ENCODE data around the gene HMGB3. TPM values are rescaled to one million over a fixed set of nuclear protein-coding genes. Genes with fewer than 3 reads are reported as not detected.

The HMGB3 gene
- total RNA-seq, 1 experiment from 2014 or later: 395 TPM

GRCh38 chrX:151030845-151031244 lies 47.7 kb downstream of the HMGB3 start:
- Mint-ChIP-seq H3K27ac (no peak overlapping the region), H3K9me3 (no peaks in the 10 kb centered on the region), H3K4me1 (no peaks in the 10 kb centered on the region), H3K36me3 (no peaks in the 10 kb centered on the region), H3K27me3 (ENCODE audit: low read depth) (no peaks in the 10 kb centered on the region), H3K4me3 (no peak overlapping the region)
- ChIA-PET CTCF (no interaction called here), POLR2A (no interaction called here)
- TF ChIP-seq ZNF532 (CRISPR knock-in tag; IDR thresholded peaks at IDR 0.05; ENCODE audit: borderline replicate concordance) (no peak), ZNF317 (CRISPR knock-in tag; IDR thresholded peaks at IDR 0.05; ENCODE audit: borderline replicate concordance, low read depth) (no peak), RELA (CRISPR knock-in tag; IDR thresholded peaks at IDR 0.05; ENCODE audit: borderline replicate concordance) (no peak), NFYB (CRISPR knock-in tag; conservative IDR thresholded peaks at IDR 0.05; ENCODE audit: low read depth) (no peak), EMX1 (CRISPR knock-in tag; IDR thresholded peaks at IDR 0.05) (no peak), CDX4 (CRISPR knock-in tag; IDR thresholded peaks at IDR 0.05; ENCODE audit: borderline replicate concordance) (no peak), ZNF416 (CRISPR knock-in tag; IDR thresholded peaks at IDR 0.05) (no peak), FOXP1 (CRISPR knock-in tag; IDR thresholded peaks at IDR 0.05; ENCODE audit: borderline replicate concordance) (no peak), ESRRA (CRISPR knock-in tag; IDR thresholded peaks at IDR 0.05; ENCODE audit: borderline replicate concordance) (no peak), OVOL2 (CRISPR knock-in tag; IDR thresholded peaks at IDR 0.05; ENCODE audit: borderline replicate concordance) (no peak), ZBTB21 (CRISPR knock-in tag; IDR thresholded peaks at IDR 0.05; ENCODE audit: borderline replicate concordance) (no peak), MYBL2 (CRISPR knock-in tag; IDR thresholded peaks at IDR 0.05) (no peak), HMGA2 (CRISPR knock-in tag; IDR thresholded peaks at IDR 0.05) (no peak), NFE2L1 (CRISPR knock-in tag; IDR thresholded peaks at IDR 0.05) (no peak), CBFB (CRISPR knock-in tag; IDR thresholded peaks at IDR 0.05; ENCODE audit: low read depth) (no peak), NR3C1 (CRISPR knock-in tag; conservative IDR thresholded peaks at IDR 0.05; ENCODE audit: low read depth) (no peak)
- DNase-seq (ENCODE audit: low spot score) (no peak), ATAC-seq (no peak)

DNA sequence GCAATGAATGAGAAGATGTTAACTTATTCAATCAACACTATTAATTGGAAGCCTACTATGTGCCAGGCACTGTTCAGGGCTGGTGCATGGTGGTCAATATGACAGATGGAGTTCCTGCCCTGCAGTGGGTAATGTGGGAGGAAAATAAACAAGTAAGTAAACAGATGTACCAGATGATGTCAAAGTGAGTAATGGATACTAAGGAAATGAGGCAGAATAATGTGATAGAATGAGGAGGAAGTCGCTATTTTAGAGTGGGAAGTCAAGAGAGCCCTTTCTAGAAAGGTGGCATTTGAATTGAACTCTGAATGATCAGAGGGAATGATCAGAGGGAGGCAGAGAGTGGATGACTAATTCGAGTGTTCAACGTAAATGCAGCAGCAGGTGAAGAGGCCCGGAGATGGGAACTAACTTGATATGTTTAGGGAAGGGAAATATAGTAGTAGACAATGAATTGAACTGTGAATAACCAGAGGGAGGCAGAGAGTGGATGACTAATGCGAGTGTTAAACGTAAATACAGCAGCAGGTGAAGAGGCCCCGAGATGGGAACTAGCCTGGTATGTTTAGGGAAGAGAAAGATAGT lies 48.3 kb downstream of the HMGB3 start:
- CTCF ChIA-PET: no interaction called here
- no peak overlapping the region for H3K4me3 Mint-ChIP-seq
- H3K4me1 Mint-ChIP-seq: no peaks in the 10 kb centered on the region
- H3K36me3 Mint-ChIP-seq: no peaks in the 10 kb centered on the region
- no peaks in the 10 kb centered on the region for H3K9me3 Mint-ChIP-seq
- no peak for ATAC-seq
- POLR2A ChIA-PET: no interaction called here
- H3K27ac Mint-ChIP-seq: no peak overlapping the region
- H3K27me3 Mint-ChIP-seq (ENCODE audit: low read depth): no peaks in the 10 kb centered on the region
- DNase-seq (ENCODE audit: low spot score): no peak
- TF ChIP-seq CREM (CRISPR knock-in tag; IDR thresholded peaks at IDR 0.05): no peak
- no peak for TF ChIP-seq NFATC4 (CRISPR knock-in tag; IDR thresholded peaks at IDR 0.05)
- no peak for TF ChIP-seq ERG (CRISPR knock-in tag; IDR thresholded peaks at IDR 0.05)
- no peak for TF ChIP-seq USF2 (CRISPR knock-in tag; IDR thresholded peaks at IDR 0.05)
- TF ChIP-seq, protein P1, sequence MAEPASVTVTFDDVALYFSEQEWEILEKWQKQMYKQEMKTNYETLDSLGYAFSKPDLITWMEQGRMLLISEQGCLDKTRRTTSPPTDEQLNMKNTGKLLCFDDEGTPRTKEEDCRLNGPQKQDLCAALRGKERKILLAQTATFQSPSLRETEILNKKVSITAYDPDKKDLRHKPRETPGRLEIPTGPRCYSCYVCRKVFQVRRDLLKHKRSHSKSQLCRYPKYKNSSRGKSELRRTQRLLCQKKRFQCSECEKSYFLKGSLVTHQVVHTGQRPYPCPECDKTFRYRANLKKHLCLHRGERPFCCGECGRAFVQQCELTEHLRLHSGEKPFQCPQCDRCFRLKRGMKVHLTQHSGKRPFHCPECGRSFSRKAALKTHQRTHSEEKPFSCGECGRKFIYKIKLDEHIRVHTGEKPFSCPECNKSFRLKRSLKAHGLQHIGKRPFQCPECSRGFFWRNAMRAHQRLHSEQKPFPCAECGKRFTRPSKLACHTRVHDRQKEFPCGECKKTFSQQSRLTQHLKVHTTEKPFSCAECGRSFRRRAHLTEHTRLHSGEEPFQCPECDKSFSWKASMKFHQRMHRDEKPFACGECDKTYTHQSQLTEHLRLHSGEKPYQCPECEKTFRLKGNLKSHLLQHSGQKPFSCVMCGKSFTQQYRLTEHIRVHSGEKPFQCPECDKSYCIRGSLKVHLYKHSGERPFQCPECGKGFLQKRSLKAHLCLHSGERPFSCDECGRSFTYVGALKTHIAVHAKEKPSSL (CRISPR knock-in tag; conservative IDR thresholded peaks at IDR 0.05): no peak
- TF ChIP-seq EMX1 (CRISPR knock-in tag; IDR thresholded peaks at IDR 0.05): no peak
- TF ChIP-seq ZNF317 (CRISPR knock-in tag; IDR thresholded peaks at IDR 0.05; ENCODE audit: borderline replicate concordance, low read depth): no peak
- TF ChIP-seq, protein P2, sequence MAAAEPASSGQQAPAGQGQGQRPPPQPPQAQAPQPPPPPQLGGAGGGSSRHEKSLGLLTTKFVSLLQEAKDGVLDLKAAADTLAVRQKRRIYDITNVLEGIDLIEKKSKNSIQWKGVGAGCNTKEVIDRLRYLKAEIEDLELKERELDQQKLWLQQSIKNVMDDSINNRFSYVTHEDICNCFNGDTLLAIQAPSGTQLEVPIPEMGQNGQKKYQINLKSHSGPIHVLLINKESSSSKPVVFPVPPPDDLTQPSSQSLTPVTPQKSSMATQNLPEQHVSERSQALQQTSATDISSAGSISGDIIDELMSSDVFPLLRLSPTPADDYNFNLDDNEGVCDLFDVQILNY (CRISPR knock-in tag; IDR thresholded peaks at IDR 0.05): no peak

Measured in WTC11 (cell line).